Stimulated activated CD8-positive, alpha-beta memory T cell treated with anti-CD3 and anti-CD28 coated beads, Interleukin-12 subunit alpha, Interleukin-12 subunit beta, amount 100 ng/mL, for 24 hours (primary cell): ENCODE data around the gene TLE2.

Source experiments
- DNase-seq: peaks from one replicate; pipeline ENCODE4 v3.0.0-alpha.2; 2020; ENCODE audit errors: extremely low read depth

The TLE2 gene

GRCh38 chr19:2949939-2950285 is 79.2 kb downstream of the TLE2 start:
- DNase-seq: no peak
